ENCODE results near the gene PDZD4.

PDZD4 gene

GRCh38 chrX:153874085-153874365, 43.7 kb upstream of the PDZD4 start:
- no peak overlapping the region for H3K4me2 ChIP-seq (ENCODE audit: low read length)
- no peaks in the 10 kb centered on the region for H3K36me3 ChIP-seq (ENCODE audit: control insufficient read depth, insufficient read depth, low read length)
- no peak overlapping the region for H3K4me3 ChIP-seq (ENCODE audit: low read depth, low read length)
- H3K4me1 ChIP-seq, result no peaks in the 10 kb centered on the region
- no peak overlapping the region for H3K9ac ChIP-seq
- H3K27me3 ChIP-seq (ENCODE audit: control insufficient read depth, insufficient read depth, low read length), result no peaks in the 10 kb centered on the region
- TF ChIP-seq, protein P1, sequence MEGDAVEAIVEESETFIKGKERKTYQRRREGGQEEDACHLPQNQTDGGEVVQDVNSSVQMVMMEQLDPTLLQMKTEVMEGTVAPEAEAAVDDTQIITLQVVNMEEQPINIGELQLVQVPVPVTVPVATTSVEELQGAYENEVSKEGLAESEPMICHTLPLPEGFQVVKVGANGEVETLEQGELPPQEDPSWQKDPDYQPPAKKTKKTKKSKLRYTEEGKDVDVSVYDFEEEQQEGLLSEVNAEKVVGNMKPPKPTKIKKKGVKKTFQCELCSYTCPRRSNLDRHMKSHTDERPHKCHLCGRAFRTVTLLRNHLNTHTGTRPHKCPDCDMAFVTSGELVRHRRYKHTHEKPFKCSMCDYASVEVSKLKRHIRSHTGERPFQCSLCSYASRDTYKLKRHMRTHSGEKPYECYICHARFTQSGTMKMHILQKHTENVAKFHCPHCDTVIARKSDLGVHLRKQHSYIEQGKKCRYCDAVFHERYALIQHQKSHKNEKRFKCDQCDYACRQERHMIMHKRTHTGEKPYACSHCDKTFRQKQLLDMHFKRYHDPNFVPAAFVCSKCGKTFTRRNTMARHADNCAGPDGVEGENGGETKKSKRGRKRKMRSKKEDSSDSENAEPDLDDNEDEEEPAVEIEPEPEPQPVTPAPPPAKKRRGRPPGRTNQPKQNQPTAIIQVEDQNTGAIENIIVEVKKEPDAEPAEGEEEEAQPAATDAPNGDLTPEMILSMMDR (IDR thresholded peaks at IDR 0.05), result no peak
- H3K9me3 ChIP-seq (ENCODE audit: control insufficient read depth, low read length), result no peaks in the 10 kb centered on the region
- no peaks in the 10 kb centered on the region for H3K79me2 ChIP-seq
- H3K27ac ChIP-seq, result no peak overlapping the region
- no peak overlapping the region for H2AFZ ChIP-seq

DNA sequence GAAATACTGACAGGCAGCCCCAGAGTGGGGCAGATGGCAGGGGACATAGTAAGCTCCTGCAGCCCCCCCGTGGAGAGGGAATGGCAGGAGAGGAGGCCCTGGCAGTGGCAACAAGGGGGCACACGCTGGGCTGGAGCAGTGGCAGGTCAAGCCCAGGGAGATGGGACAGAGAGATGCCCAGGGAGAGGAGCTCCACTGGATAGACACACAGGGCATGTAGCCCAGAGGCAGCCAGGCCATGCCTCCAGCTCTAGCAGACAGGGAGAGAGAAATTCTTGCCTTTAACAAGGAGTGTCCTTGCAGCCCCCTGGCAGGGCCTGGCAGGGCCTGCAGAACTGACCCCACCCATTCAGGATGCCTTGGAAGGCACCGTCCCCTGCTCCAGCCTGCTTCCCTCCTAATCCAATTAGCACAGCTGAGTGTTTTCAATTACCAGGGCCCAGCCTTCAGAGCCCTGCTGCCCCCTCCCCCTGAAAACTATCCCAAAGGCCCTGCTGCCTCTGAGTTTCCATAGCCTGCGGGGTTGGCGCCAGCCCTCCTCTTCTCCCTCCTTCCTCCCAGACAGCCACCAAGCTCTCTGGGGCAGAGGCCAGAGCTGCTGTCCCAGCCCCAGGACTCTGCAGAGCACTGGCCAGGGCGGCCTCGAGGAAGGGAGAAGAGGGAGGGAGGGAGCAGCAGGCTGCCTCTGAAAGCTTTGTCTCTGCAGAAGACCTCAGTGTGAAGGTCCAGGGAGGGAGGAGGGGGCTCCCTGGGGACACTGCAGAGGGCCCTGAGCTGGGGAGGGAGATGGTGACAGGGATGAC, 43.1 kb upstream of the PDZD4 start:
- no peaks in the 10 kb centered on the region for H3K9me3 ChIP-seq (ENCODE audit: control insufficient read depth, low read length)
- no peaks in the 10 kb centered on the region for H3K36me3 ChIP-seq (ENCODE audit: control insufficient read depth, insufficient read depth, low read length)
- no peak overlapping the region for H3K4me3 ChIP-seq (ENCODE audit: low read depth, low read length)
- no peaks in the 10 kb centered on the region for H3K79me2 ChIP-seq
- H2AFZ ChIP-seq, result no peak overlapping the region
- H3K27ac ChIP-seq, result no peak overlapping the region
- H3K4me1 ChIP-seq, result no peaks in the 10 kb centered on the region
- H3K9ac ChIP-seq, result no peak overlapping the region
- TF ChIP-seq, protein P1 (IDR thresholded peaks at IDR 0.05), result no peak
- H3K27me3 ChIP-seq (ENCODE audit: control insufficient read depth, insufficient read depth, low read length), result no peaks in the 10 kb centered on the region
- no peak overlapping the region for H3K4me2 ChIP-seq (ENCODE audit: low read length)

GRCh38 chrX:153871946-153872878, 41.9 kb upstream of the PDZD4 start:
- Histone ChIP-seq H3K27me3 (ENCODE audit: control insufficient read depth, insufficient read depth, low read length) (no peaks in the 10 kb centered on the region), H3K9ac (no peak overlapping the region), H3K79me2 (no peaks in the 10 kb centered on the region), H3K27ac (no peak overlapping the region), H2AFZ (no peak overlapping the region), H3K4me2 (ENCODE audit: low read length) (no peak overlapping the region), H3K4me1 (no peaks in the 10 kb centered on the region), H3K4me3 (ENCODE audit: low read depth, low read length) (no peak overlapping the region), H3K9me3 (ENCODE audit: control insufficient read depth, low read length) (no peaks in the 10 kb centered on the region), H3K36me3 (ENCODE audit: control insufficient read depth, insufficient read depth, low read length) (no peaks in the 10 kb centered on the region)
- TF ChIP-seq, protein P1 (IDR thresholded peaks at IDR 0.05), result no peak

GRCh38 chrX:153871451-153871850, 41.1 kb upstream of the PDZD4 start:
- H3K27me3 ChIP-seq (ENCODE audit: control insufficient read depth, insufficient read depth, low read length), result no peaks in the 10 kb centered on the region
- no peak overlapping the region for H3K27ac ChIP-seq
- no peaks in the 10 kb centered on the region for H3K79me2 ChIP-seq
- H3K4me3 ChIP-seq (ENCODE audit: low read depth, low read length), result no peak overlapping the region
- no peak overlapping the region for H2AFZ ChIP-seq
- TF ChIP-seq, protein P1 (IDR thresholded peaks at IDR 0.05), result no peak
- H3K4me1 ChIP-seq, result no peaks in the 10 kb centered on the region
- no peaks in the 10 kb centered on the region for H3K36me3 ChIP-seq (ENCODE audit: control insufficient read depth, insufficient read depth, low read length)
- no peaks in the 10 kb centered on the region for H3K9me3 ChIP-seq (ENCODE audit: control insufficient read depth, low read length)
- H3K4me2 ChIP-seq (ENCODE audit: low read length), result no peak overlapping the region
- H3K9ac ChIP-seq, result no peak overlapping the region
